K562 (cell line): Measurements from ENCODE around the gene MCM3. TPM values are rescaled to one million over a fixed set of nuclear protein-coding genes. Genes with fewer than 3 reads are reported as not detected.

Experiments
- HNRNPUL1 ChIP-seq: fragments of 200-400 bp; formaldehyde crosslinking; IDR thresholded peaks from 2 replicates; pipeline ENCODE4 v1.6.1; 2017; ENCODE audit warnings: low read length
- RAD21 ChIP-seq, 2 experiments: fragments of 250-450 bp in 1 of 2; fragments of 450-650 bp in 1 of 2; sonication (Bioruptor Pico) in 1 of 2; formaldehyde crosslinking in 1 of 2; IDR thresholded peaks in 1 of 2; conservative IDR thresholded peaks in 1 of 2; 2 replicates each; pipeline versions ENCODE4 v1.4.0 to v1.8.0; 2020 to 2022; ENCODE audit warnings: mild to moderate bottlenecking in 2 of 2, moderate library complexity in 1 of 2
- SNRNP70 ChIP-seq: fragments of 200-400 bp; formaldehyde crosslinking; optimal IDR thresholded peaks from 2 replicates; pipeline ENCODE3; 2017; ENCODE audit warnings: low read depth, low read length
- TRIM28 ChIP-seq: fragments of 450-650 bp; IDR thresholded peaks from 2 replicates; pipeline ENCODE4 v1.6.1; 2017
- ZNF311 ChIP-seq: fragments of 250-450 bp; sonication (Bioruptor Pico); IDR thresholded peaks from 2 replicates; pipeline ENCODE4 v1.4.0; 2020; ENCODE audit warnings: mild to moderate bottlenecking, moderate library complexity
- ZNF766 ChIP-seq: fragments of 200-800 bp; sonication (Bioruptor generic); conservative IDR thresholded peaks from 2 replicates; pipeline ENCODE4 v1.6.1; 2016; ENCODE audit warnings: missing genetic modification characterization, missing compliant biosample characterization
- polyA plus RNA-seq, 8 experiments: library from polyadenylated mRNA; depleted of rRNA in 4 of 8; stranded (reverse) in 5 of 8; unstranded in 3 of 8; fragments of >200 nt; fragmentation: Nextera tagmentation in 2 of 8; fragmentation: Illumina TruSeq in 1 of 8; extraction: Ambion mirVana in 2 of 8; extraction: Trizol in 1 of 8; gene quantifications; 2 replicates each; pipeline versions ENCODE4 v1.2.1 to v1.2.3, GENCODE V29; 2011 to 2014; ENCODE audit warnings: inconsistent platforms in 1 of 8, missing spikeins in 1 of 8
- total RNA-seq, 7 experiments: library from RNA; depleted of rRNA in 6 of 7; stranded (reverse); fragments of >200 nt in 6 of 7; fragmentation: Illumina TruSeq in 2 of 7; extraction: Trizol in 2 of 7; gene quantifications; 2 replicates each; pipeline versions ENCODE4 v1.2.1 to v1.2.3, GENCODE V29; 2011 to 2021; ENCODE audit warnings: low replicate concordance in 1 of 7
- TF ChIP-seq, protein P1 (sequence below): fragments of 450-650 bp; IDR thresholded peaks from 2 replicates; pipeline ENCODE4 v1.6.1; 2016; ENCODE audit warnings: mild to moderate bottlenecking, moderate library complexity
- TF ChIP-seq, protein P2 (sequence below): fragments of 250-450 bp; sonication (Bioruptor Pico); IDR thresholded peaks from 2 replicates; pipeline ENCODE4 v1.8.0; 2022; ENCODE audit warnings: moderate library complexity, mild to moderate bottlenecking, inconsistent platforms
- TF ChIP-seq, protein P3 (sequence below): fragments of 450-650 bp; IDR thresholded peaks from 2 replicates; pipeline ENCODE4 v1.6.1; 2016
- TF ChIP-seq, protein P4 (sequence below): fragments of 450-650 bp; formaldehyde crosslinking; conservative IDR thresholded peaks from 2 replicates; pipeline ENCODE4 v1.4.0; 2022; ENCODE audit warnings: mild to moderate bottlenecking, missing genetic modification characterization

MCM3 gene
- total and polyA plus RNA-seq, 9 of the 15 experiments (the other 6 are each of a cell fraction or from before 2014, with no cell fraction given), result 76.1 to 270 (median 250) TPM

DNA sequence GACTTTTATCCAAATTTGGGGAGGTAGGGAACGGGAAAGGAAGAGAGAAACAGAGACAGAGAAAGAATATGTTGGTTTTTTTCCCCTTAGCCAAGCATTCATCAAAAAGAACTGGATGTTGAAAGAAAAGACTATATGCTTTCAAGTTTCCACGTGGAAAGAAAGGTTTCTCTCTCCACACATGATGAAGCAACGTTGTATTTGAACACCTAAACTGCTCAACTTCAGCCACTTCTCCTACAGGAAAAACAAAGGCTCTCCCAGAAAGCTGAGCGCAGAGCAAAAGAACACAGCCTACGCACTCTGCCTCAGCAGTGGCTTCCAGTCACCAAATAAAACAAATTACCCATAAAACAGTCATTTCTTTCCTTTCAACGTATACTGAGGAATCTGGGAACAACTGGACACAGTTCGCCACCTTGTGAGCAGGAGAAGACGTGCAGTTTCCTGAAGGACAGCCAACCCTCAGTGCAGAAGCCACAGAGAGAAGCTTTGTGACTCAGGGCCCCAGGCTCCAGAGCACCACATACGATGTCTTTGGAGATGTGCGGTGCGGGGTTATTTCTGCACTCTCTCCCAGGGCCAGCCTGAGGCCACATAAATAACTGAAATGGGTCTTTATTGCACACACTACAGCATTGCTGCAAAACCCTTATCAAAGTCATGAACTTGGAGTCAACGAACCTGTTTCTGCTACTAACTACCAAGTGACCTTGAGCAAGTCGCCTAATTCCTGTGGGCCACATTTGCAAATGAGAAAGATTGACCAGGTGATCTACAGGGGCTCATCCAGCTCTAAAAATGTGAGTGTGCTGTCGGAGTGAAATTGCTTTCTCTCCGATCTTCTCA lies 50.3 kb downstream of the MCM3 start (continued):
- TF ChIP-seq, protein P1, sequence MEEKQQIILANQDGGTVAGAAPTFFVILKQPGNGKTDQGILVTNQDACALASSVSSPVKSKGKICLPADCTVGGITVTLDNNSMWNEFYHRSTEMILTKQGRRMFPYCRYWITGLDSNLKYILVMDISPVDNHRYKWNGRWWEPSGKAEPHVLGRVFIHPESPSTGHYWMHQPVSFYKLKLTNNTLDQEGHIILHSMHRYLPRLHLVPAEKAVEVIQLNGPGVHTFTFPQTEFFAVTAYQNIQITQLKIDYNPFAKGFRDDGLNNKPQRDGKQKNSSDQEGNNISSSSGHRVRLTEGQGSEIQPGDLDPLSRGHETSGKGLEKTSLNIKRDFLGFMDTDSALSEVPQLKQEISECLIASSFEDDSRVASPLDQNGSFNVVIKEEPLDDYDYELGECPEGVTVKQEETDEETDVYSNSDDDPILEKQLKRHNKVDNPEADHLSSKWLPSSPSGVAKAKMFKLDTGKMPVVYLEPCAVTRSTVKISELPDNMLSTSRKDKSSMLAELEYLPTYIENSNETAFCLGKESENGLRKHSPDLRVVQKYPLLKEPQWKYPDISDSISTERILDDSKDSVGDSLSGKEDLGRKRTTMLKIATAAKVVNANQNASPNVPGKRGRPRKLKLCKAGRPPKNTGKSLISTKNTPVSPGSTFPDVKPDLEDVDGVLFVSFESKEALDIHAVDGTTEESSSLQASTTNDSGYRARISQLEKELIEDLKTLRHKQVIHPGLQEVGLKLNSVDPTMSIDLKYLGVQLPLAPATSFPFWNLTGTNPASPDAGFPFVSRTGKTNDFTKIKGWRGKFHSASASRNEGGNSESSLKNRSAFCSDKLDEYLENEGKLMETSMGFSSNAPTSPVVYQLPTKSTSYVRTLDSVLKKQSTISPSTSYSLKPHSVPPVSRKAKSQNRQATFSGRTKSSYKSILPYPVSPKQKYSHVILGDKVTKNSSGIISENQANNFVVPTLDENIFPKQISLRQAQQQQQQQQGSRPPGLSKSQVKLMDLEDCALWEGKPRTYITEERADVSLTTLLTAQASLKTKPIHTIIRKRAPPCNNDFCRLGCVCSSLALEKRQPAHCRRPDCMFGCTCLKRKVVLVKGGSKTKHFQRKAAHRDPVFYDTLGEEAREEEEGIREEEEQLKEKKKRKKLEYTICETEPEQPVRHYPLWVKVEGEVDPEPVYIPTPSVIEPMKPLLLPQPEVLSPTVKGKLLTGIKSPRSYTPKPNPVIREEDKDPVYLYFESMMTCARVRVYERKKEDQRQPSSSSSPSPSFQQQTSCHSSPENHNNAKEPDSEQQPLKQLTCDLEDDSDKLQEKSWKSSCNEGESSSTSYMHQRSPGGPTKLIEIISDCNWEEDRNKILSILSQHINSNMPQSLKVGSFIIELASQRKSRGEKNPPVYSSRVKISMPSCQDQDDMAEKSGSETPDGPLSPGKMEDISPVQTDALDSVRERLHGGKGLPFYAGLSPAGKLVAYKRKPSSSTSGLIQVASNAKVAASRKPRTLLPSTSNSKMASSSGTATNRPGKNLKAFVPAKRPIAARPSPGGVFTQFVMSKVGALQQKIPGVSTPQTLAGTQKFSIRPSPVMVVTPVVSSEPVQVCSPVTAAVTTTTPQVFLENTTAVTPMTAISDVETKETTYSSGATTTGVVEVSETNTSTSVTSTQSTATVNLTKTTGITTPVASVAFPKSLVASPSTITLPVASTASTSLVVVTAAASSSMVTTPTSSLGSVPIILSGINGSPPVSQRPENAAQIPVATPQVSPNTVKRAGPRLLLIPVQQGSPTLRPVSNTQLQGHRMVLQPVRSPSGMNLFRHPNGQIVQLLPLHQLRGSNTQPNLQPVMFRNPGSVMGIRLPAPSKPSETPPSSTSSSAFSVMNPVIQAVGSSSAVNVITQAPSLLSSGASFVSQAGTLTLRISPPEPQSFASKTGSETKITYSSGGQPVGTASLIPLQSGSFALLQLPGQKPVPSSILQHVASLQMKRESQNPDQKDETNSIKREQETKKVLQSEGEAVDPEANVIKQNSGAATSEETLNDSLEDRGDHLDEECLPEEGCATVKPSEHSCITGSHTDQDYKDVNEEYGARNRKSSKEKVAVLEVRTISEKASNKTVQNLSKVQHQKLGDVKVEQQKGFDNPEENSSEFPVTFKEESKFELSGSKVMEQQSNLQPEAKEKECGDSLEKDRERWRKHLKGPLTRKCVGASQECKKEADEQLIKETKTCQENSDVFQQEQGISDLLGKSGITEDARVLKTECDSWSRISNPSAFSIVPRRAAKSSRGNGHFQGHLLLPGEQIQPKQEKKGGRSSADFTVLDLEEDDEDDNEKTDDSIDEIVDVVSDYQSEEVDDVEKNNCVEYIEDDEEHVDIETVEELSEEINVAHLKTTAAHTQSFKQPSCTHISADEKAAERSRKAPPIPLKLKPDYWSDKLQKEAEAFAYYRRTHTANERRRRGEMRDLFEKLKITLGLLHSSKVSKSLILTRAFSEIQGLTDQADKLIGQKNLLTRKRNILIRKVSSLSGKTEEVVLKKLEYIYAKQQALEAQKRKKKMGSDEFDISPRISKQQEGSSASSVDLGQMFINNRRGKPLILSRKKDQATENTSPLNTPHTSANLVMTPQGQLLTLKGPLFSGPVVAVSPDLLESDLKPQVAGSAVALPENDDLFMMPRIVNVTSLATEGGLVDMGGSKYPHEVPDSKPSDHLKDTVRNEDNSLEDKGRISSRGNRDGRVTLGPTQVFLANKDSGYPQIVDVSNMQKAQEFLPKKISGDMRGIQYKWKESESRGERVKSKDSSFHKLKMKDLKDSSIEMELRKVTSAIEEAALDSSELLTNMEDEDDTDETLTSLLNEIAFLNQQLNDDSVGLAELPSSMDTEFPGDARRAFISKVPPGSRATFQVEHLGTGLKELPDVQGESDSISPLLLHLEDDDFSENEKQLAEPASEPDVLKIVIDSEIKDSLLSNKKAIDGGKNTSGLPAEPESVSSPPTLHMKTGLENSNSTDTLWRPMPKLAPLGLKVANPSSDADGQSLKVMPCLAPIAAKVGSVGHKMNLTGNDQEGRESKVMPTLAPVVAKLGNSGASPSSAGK, result no peak
- TF ChIP-seq ZNF766 (CRISPR knock-in tag) (no peak), TRIM28 (no peak), SNRNP70 (no peak), ZNF311 (CRISPR knock-in tag) (no peak), HNRNPUL1 (no peak), RAD21 (CRISPR knock-in tag; conservative IDR thresholded peaks at IDR 0.05 in 1 of 2, IDR thresholded peaks at IDR 0.05 in 1 of 2) (peak; percentile 79 to 81)
- TF ChIP-seq, protein P2, sequence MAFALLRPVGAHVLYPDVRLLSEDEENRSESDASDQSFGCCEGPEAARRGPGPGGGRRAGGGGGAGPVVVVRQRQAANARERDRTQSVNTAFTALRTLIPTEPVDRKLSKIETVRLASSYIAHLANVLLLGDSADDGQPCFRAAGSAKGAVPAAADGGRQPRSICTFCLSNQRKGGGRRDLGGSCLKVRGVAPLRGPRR (CRISPR knock-in tag), result no peak
- TF ChIP-seq, protein P3, sequence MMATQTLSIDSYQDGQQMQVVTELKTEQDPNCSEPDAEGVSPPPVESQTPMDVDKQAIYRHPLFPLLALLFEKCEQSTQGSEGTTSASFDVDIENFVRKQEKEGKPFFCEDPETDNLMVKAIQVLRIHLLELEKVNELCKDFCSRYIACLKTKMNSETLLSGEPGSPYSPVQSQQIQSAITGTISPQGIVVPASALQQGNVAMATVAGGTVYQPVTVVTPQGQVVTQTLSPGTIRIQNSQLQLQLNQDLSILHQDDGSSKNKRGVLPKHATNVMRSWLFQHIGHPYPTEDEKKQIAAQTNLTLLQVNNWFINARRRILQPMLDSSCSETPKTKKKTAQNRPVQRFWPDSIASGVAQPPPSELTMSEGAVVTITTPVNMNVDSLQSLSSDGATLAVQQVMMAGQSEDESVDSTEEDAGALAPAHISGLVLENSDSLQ, result no peak
- TF ChIP-seq, protein P4, sequence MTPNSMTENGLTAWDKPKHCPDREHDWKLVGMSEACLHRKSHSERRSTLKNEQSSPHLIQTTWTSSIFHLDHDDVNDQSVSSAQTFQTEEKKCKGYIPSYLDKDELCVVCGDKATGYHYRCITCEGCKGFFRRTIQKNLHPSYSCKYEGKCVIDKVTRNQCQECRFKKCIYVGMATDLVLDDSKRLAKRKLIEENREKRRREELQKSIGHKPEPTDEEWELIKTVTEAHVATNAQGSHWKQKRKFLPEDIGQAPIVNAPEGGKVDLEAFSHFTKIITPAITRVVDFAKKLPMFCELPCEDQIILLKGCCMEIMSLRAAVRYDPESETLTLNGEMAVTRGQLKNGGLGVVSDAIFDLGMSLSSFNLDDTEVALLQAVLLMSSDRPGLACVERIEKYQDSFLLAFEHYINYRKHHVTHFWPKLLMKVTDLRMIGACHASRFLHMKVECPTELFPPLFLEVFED (CRISPR knock-in tag), result no peak
